ENCODE results near the gene PLEKHG5. TPM values are rescaled to one million over a fixed set of nuclear protein-coding genes. Genes with fewer than 3 reads are reported as not detected.

PLEKHG5 gene
- total and polyA plus RNA-seq, 10 of the 15 experiments (the other 5 are each of a cell fraction or from before 2014, with no cell fraction given): 0.04 to 1.1 (median 0.18) TPM; not detected in 1

- ATAC-seq (peak; percentile 86), FAIRE-seq (no peak), DNase-seq (ENCODE audit: low read depth, low spot score) (peak; percentile 12)
- Histone ChIP-seq H3K27me3 (replicated peaks in 1 of 2; ENCODE audit: control insufficient read depth in 2 of 2, insufficient read depth in 2 of 2, low read length in 1 of 2) (no peaks in the 10 kb centered on the region; a peak in 1 of 4 replicates), H2AFZ (ENCODE audit: control insufficient read depth, low read depth, low read length) (no peak overlapping the region), H3K4me3 (no peak overlapping the region), H3K9ac (ENCODE audit: control insufficient read depth, insufficient read depth, low read length) (no peak overlapping the region), H3K79me2 (ENCODE audit: control insufficient read depth, insufficient read depth, low read length) (no peaks in the 10 kb centered on the region), H3K9me3 (replicated peaks; ENCODE audit: control insufficient read depth, insufficient read depth, low read length) (no peaks in the 10 kb centered on the region), H3K27ac (ENCODE audit: control insufficient read depth, insufficient read depth) (no peak overlapping the region), H4K20me1 (ENCODE audit: control insufficient read depth, insufficient read depth) (peaks cover 4% of the 10 kb centered on the region), H3K36me3 (ENCODE audit: control insufficient read depth in 2 of 2, insufficient read depth in 2 of 2, low read length in 1 of 2) (no peaks in the 10 kb centered on the region), H3K4me1 (ENCODE audit: control insufficient read depth, insufficient read depth, low read length) (no peaks in the 10 kb centered on the region), H3K4me2 (ENCODE audit: control insufficient read depth, insufficient read depth) (no peak overlapping the region)
- ChIA-PET CTCF (interaction anchor here (0.6 to 8.0 kb wide), 31 partner anchors 8 to 286 kb away, joined by 3 to 137 read pairs (median 5); partner anchors contain the start of genes ESPN, HES2, PLEKHG5 and TNFRSF25), POLR2A (interaction anchor here (0.9 kb wide), 1 partner anchor 15 kb away, joined by 3 read pairs; no protein-coding TSS in a partner anchor), SMC1A (ENCODE audit: uncharacterized antibody, unreplicated experiment) (interaction anchor here (0.8 to 2.5 kb wide), 10 partner anchors 11 to 192 kb away, joined by 3 to 17 read pairs (median 3); no protein-coding TSS in a partner anchor), RAD21 (ENCODE audit: unreplicated experiment) (interaction anchor here (0.8 to 4.2 kb wide), 7 partner anchors 16 to 90 kb away, joined by 3 to 44 read pairs (median 6); no protein-coding TSS in a partner anchor)
- intact Hi-C loops (cut with micrococcal nuclease; ENCODE audit: unreplicated experiment): loop anchor here (2.0 kb wide), 1 partner anchor 191 kb away; no protein-coding TSS in a partner anchor
- in situ Hi-C loops (cut with MboI): no loop called here
- BruUV-seq (replicated peaks): no TSS peak
- peak; percentile 86 to 96 (median 87) for TF ChIP-seq CTCF (IDR thresholded peaks at IDR 0.05 in 2 of 3, conservative IDR thresholded peaks at IDR 0.05 in 1 of 3; ENCODE audit: control insufficient read depth in 2 of 3, extremely low read depth in 1 of 3, insufficient read depth in 1 of 3, low read depth in 3 of 3, low read length in 3 of 3)
- peak; percentile 17; the same call in 1 of the 2 replicates for TF ChIP-seq RUNX3 (IDR thresholded peaks at IDR 0.05; ENCODE audit: low read length)
- TF ChIP-seq RAD21 (IDR thresholded peaks at IDR 0.05; ENCODE audit: insufficient read depth, low read depth, low read length): peak; percentile 67
- no peak for TF ChIP-seq POU2F2 (IDR thresholded peaks at IDR 0.05; ENCODE audit: borderline replicate concordance, low read depth, low read length)
- 0 out of 2 replicates have a peak, but pooled peaks have one; percentile 36 for TF ChIP-seq HDGF (IDR thresholded peaks at IDR 0.05)
- TF ChIP-seq NR2F1 (conservative IDR thresholded peaks at IDR 0.05): 0 out of 2 replicates have a peak, but pooled peaks have one; percentile 33
- peak; percentile 67 for TF ChIP-seq SMC3 (IDR thresholded peaks at IDR 0.05; ENCODE audit: borderline replicate concordance, low read length)
- TF ChIP-seq NBN (IDR thresholded peaks at IDR 0.05): 0 out of 2 replicates have a peak, but pooled peaks have one; percentile 21
- TF ChIP-seq BACH1 (IDR thresholded peaks at IDR 0.05; ENCODE audit: borderline replicate concordance): no peak
- WGBS (ENCODE audit: insufficient coverage, insufficient replicate concordance, low lambda C conversion rate, missing lambda C conversion rate): 0% methylated on average over 5 of the region's 5 CpGs
Observed at GRCh38 chr1:6438047-6438525, 53.4 kb downstream of the PLEKHG5 start.

Data from GM12878 (cell line).